Memory B cell (primary cell): ENCODE results near the gene CCR5.
"Not testable (repeated sequence)": the region's sequence is repeated elsewhere in the genome, so short reads cannot be mapped to it uniquely, and the experiment has no call there.

Experiments used
- ATAC-seq: fragments of 150-1000 bp; cut with Tn5 transposase; 2 replicates; pipeline ENCODE4 v1.10.0; 2021; ENCODE audit warnings: low read depth, mild to moderate bottlenecking, moderate library complexity
- DNase-seq, 2 donors: peaks; one replicate each; pipeline ENCODE4 v3.0.0; 2022; ENCODE audit warnings: low spot score in 2 of 2
- H3K27ac Mint-ChIP-seq: one replicate; pipeline ENCODE4 v1.8.0; 2022; ENCODE audit warnings: mild to moderate bottlenecking, moderate library complexity, mixed read lengths
- H3K27me3 Mint-ChIP-seq: one replicate; pipeline ENCODE4 v1.8.0; 2022; ENCODE audit warnings: mixed read lengths
- H3K36me3 Mint-ChIP-seq: one replicate; pipeline ENCODE4 v1.8.0; 2022; ENCODE audit warnings: mild to moderate bottlenecking, mixed read lengths
- H3K4me1 Mint-ChIP-seq: one replicate; pipeline ENCODE4 v1.8.0; 2022; ENCODE audit warnings: mixed read lengths
- H3K4me3 Mint-ChIP-seq: one replicate; pipeline ENCODE4 v1.8.0; 2022; ENCODE audit warnings: mild to moderate bottlenecking, moderate library complexity, mixed read lengths
- H3K9me3 Mint-ChIP-seq: one replicate; pipeline ENCODE4 v1.8.0; 2022; ENCODE audit warnings: mixed read lengths

Gene CCR5

DNA sequence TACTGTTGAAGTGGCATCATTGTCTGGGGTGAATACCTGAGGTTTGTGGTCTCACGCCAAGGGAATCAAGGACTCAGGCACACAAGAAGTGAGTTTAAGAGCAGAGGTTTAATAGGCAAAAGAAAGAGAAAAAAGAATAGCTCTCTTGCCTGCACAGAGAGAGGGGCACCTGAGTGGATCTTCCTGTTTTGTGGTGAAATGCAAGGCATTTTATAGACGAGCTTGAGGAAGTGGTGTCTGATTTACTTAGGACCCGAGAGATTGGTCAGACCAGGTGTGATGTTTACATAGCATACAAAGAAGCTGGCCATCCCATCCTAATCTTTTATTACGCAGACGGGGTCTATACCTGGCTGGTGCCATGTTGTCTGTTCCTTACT lies 13.2 kb downstream of the CCR5 start:
- no peaks in the 10 kb centered on the region for H3K36me3 Mint-ChIP-seq
- peak; percentile 66 for ATAC-seq
- peaks cover 43% of the 10 kb centered on the region for H3K4me1 Mint-ChIP-seq
- peak overlapping the region; percentile 80 for H3K27ac Mint-ChIP-seq
- H3K4me3 Mint-ChIP-seq = peak overlapping the region; percentile 71
- no peaks in the 10 kb centered on the region for H3K27me3 Mint-ChIP-seq
- DNase-seq = no peak
- no peaks in the 10 kb centered on the region for H3K9me3 Mint-ChIP-seq

- ATAC-seq (no peak), DNase-seq (no peak)
- Mint-ChIP-seq H3K4me1 (peaks cover 28% of the 10 kb centered on the region), H3K9me3 (no peaks in the 10 kb centered on the region), H3K27me3 (no peaks in the 10 kb centered on the region), H3K36me3 (no peaks in the 10 kb centered on the region), H3K27ac (no peak overlapping the region), H3K4me3 (no peak overlapping the region)
Observed at GRCh38 chr3:46386205-46386604, 15.5 kb downstream of the CCR5 start.

DNA sequence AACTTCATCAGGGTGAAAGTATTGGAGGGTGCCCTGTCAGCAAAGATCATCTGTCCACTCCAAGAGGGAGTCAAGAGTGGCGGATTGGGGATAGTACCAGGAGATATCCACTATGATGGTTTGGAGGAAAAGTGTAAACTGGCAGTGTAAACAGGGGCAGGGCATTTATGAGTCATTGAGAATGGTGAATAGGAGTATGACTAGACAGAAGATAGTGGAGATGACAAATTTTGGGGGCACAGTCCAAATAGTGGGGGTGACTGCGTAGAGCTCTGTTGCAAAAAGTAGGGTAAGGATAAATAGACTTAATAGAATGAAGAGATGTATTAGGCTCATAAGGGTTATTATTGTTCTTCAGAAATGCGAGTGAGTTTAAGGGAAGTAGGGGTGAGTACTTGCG lies 18.1 kb downstream of the CCR5 start:
- not testable (repeated sequence) for DNase-seq, ATAC-seq, H3K9me3 Mint-ChIP-seq, H3K36me3 Mint-ChIP-seq, H3K27me3 Mint-ChIP-seq, H3K27ac Mint-ChIP-seq, H3K4me3 Mint-ChIP-seq
- H3K4me1 Mint-ChIP-seq = peaks cover 15% of the 10 kb centered on the region

- no peaks in the 10 kb centered on the region for H3K27me3 Mint-ChIP-seq
- DNase-seq (no peak), ATAC-seq (no peak)
- no peaks in the 10 kb centered on the region for H3K36me3 Mint-ChIP-seq
- H3K4me3 Mint-ChIP-seq = no peak overlapping the region
- no peak overlapping the region for H3K27ac Mint-ChIP-seq
- peaks cover 11% of the 10 kb centered on the region for H3K4me1 Mint-ChIP-seq
- H3K9me3 Mint-ChIP-seq = no peaks in the 10 kb centered on the region
Observed at GRCh38 chr3:46389306-46389705, 18.6 kb downstream of the CCR5 start.

DNA sequence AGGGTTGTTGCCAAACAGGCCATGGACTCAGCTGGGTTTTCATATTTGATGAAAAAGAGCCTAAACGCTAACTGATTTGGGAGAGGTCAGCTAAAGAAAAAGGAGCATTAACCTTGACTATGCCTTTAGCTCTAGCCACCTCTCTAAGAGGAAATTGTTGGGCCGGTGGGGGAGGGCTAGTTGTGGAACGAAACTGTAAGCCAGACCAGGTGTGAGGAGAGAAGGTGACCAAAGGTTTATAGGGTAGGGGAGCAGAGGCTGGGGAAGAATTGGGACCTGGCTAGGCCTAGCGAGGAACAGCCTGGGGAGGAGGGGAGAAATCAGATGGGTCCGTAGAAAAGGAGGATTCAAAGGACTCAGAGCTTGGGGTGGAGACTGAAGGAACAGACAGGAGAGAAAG lies 20.8 kb downstream of the CCR5 start:
- not testable (repeated sequence) for H3K27ac Mint-ChIP-seq, H3K9me3 Mint-ChIP-seq, H3K4me3 Mint-ChIP-seq, H3K36me3 Mint-ChIP-seq, ATAC-seq, DNase-seq, H3K27me3 Mint-ChIP-seq
- peaks cover 15% of the 10 kb centered on the region for H3K4me1 Mint-ChIP-seq

- Mint-ChIP-seq H3K9me3 (no peaks in the 10 kb centered on the region), H3K36me3 (no peaks in the 10 kb centered on the region), H3K27me3 (no peaks in the 10 kb centered on the region), H3K27ac (no peak overlapping the region), H3K4me3 (no peak overlapping the region), H3K4me1 (peaks cover 21% of the 10 kb centered on the region)
- ATAC-seq = no peak
- DNase-seq = no peak
Observed at GRCh38 chr3:46393011-46393410, 22.3 kb downstream of the CCR5 start.

GRCh38 chr3:46393554-46394434 lies 23.0 kb downstream of the CCR5 start:
- Mint-ChIP-seq H3K27ac (no peak overlapping the region), H3K27me3 (no peaks in the 10 kb centered on the region), H3K9me3 (no peaks in the 10 kb centered on the region), H3K36me3 (no peaks in the 10 kb centered on the region), H3K4me3 (no peak overlapping the region), H3K4me1 (peaks cover 21% of the 10 kb centered on the region)
- DNase-seq = no peak
- ATAC-seq = no peak

DNA sequence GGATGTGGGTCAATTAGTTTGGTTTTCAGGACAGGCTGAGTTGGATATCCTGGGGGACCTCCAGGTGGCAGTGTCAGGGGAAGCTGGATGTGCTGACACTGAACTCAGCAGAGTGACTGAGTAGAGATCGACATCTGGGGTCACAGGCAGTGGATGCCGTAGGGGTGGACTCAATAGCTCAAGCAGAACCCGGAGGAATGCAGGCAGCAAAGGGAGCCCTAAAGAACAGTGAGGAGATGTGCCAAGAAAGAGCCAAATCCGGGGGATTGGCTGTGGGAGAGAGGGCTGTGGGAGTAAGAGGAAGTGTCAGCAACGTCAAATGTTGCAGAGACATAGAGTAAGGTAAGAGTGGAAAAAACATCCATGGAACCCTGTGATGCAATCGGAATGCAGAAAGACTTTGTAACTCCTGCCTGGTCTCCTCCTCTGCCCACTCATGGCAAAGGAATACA lies 24.5 kb downstream of the CCR5 start:
- no peak for ATAC-seq
- H3K36me3 Mint-ChIP-seq = no peaks in the 10 kb centered on the region
- H3K4me3 Mint-ChIP-seq = no peak overlapping the region
- H3K4me1 Mint-ChIP-seq = peaks cover 21% of the 10 kb centered on the region
- H3K27me3 Mint-ChIP-seq = no peaks in the 10 kb centered on the region
- no peak for DNase-seq
- H3K9me3 Mint-ChIP-seq = no peaks in the 10 kb centered on the region
- no peak overlapping the region for H3K27ac Mint-ChIP-seq

DNA sequence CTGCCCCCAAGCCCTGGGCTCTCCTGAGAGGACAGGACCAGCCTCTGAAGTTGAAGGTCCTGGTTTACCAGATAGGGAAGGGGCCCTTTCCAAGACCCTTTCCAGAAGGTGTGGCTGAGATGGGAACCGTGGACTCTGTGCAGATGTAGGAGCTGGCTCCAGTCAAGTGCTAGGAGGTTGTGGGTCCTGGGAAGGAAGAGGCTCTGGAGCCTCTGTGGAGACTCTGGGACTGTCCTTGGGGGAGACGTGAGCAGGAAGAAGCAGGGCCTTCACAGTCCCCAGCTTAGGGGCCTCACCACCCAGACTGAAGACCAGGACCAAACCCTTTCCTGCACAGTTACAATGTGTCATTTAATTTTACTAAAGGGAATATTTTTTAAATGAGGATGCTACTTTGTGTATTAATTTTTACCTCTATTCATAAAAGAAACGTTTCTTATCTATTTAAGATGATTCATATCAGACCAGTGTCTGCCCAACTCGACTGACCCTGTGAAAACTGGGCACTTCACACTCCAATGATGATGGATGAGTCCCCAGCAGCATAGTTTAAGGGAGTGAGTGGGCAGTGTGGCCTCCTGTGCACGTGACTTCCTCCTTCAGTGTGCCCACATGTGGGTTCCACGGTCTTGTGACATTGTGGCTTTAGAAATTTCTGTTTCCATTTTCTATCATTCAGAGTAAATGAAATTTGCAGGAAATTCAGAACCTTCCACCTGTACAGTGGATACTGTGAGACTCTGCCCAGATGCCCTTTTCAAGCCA lies 25.2 kb downstream of the CCR5 start:
- ATAC-seq = peak; percentile 35
- H3K4me3 Mint-ChIP-seq = no peak overlapping the region
- DNase-seq = no peak
- no peak overlapping the region for H3K27ac Mint-ChIP-seq
- H3K9me3 Mint-ChIP-seq = no peaks in the 10 kb centered on the region
- H3K36me3 Mint-ChIP-seq = no peaks in the 10 kb centered on the region
- H3K27me3 Mint-ChIP-seq = no peaks in the 10 kb centered on the region
- peaks cover 21% of the 10 kb centered on the region for H3K4me1 Mint-ChIP-seq

GRCh38 chr3:46397111-46397510 lies 26.4 kb downstream of the CCR5 start:
- Mint-ChIP-seq H3K9me3 (no peaks in the 10 kb centered on the region), H3K4me1 (peaks cover 21% of the 10 kb centered on the region), H3K27ac (no peak overlapping the region), H3K4me3 (no peak overlapping the region), H3K36me3 (no peaks in the 10 kb centered on the region), H3K27me3 (no peaks in the 10 kb centered on the region)
- DNase-seq (no peak), ATAC-seq (no peak)

DNA sequence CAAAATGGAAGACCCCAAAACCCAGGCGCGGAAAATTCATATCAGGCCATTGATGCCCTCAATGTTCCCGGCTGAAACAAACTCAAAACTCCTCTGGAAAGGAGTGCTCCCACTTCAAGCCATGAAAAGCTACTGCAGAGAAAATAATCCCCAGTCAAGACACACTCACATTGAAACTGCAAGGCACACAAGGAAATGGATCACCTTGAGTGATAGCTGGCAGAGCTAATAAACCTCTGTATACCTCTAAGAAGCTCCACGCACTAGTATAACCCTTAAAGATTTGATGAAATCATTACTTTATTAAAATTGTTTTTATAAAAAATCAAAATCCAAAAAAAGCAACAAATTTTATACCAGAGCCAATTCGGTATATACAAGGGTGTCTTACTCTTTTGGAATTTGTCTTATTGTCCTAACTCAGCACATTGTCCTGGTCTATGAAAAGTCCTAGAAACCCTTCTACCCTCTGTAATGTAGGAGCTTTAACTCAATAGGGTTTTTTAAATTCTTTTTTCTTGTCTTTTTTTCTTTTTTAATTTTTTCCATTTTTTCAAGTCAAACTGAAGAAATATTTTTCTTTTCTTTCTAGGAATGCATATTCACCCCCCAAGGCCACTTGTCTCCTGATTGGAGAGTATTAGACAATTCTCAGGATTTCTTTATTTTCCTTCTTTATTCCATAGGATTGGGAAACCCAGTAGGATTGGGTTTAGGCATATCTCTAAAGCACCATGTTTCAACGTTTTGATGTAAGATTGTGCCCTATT lies 27.6 kb downstream of the CCR5 start:
- DNase-seq (no peak), ATAC-seq (no peak)
- H3K27me3 Mint-ChIP-seq = no peaks in the 10 kb centered on the region
- H3K9me3 Mint-ChIP-seq = no peaks in the 10 kb centered on the region
- H3K4me3 Mint-ChIP-seq = no peak overlapping the region
- peaks cover 21% of the 10 kb centered on the region for H3K4me1 Mint-ChIP-seq
- no peak overlapping the region for H3K27ac Mint-ChIP-seq
- no peaks in the 10 kb centered on the region for H3K36me3 Mint-ChIP-seq

DNA sequence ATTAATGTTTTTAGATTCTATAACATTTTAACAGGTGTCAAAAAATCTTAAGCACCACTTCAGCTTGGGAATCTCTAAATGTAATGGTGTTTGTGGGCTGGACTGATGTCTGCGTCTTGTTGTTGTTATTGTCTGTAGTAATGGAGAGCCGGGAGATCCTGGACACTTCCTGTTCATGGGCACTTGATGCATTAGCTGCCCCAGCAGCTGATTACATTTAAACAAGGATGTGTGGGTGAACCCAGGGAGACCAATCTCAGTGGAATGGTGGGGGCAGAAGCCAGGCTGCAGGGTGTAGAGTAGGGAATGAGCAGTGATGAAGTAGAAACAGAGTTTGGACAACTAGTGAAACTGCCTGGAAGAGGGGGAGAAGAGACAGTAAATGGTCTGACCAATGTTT lies 28.4 kb downstream of the CCR5 start:
- Mint-ChIP-seq H3K36me3 (no peaks in the 10 kb centered on the region), H3K4me1 (peaks cover 21% of the 10 kb centered on the region)

DNA sequence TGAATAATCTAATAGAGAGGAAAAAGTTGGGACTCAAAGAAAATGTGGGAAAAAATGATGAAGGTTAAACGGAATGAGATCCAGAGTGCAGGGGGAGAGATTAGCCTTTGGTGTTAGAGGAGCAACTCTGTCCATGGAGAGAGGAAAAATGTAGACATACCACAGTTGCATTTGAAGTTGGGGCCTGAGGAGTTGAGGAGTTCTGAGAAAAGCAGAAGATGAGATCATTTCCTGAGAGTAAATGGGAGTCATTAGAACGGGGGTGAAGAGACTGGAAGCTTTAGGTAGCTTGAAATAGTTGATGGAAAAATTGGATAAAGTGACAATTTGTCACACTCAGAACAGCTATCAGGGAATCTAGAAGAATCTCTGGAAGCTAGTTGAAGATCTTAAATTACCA lies 28.8 kb downstream of the CCR5 start:
- no peak overlapping the region for H3K4me3 Mint-ChIP-seq
- H3K27me3 Mint-ChIP-seq = no peaks in the 10 kb centered on the region
- no peak overlapping the region for H3K27ac Mint-ChIP-seq
- no peaks in the 10 kb centered on the region for H3K36me3 Mint-ChIP-seq
- ATAC-seq (no peak), DNase-seq (no peak)
- H3K4me1 Mint-ChIP-seq = peaks cover 19% of the 10 kb centered on the region
- no peaks in the 10 kb centered on the region for H3K9me3 Mint-ChIP-seq

More for the DNA sequence above, 28.4 kb downstream of the CCR5 start:
- H3K4me3 Mint-ChIP-seq = no peak overlapping the region
- ATAC-seq = no peak
- H3K27ac Mint-ChIP-seq = no peak overlapping the region
- no peak for DNase-seq
- H3K27me3 Mint-ChIP-seq = no peaks in the 10 kb centered on the region
- H3K9me3 Mint-ChIP-seq = no peaks in the 10 kb centered on the region
